HepG2 (cell line): ENCODE results near the gene PFAS. TPM values are rescaled to one million over a fixed set of nuclear protein-coding genes. Genes with fewer than 3 reads are reported as not detected.

Experiments
- ATM ChIP-seq: fragments of 450-650 bp; IDR thresholded peaks from 2 replicates; pipeline ENCODE4 v1.7.1; 2017; ENCODE audit warnings: mild to moderate bottlenecking, borderline replicate concordance
- EP300 ChIP-seq, 3 experiments: sonication (generic) in 1 of 3; formaldehyde crosslinking in 1 of 3; IDR thresholded peaks; 2 replicates each; pipeline versions ENCODE4 v1.5.1 to v1.6.1; 2011 to 2020; ENCODE audit warnings: low read depth in 2 of 3, low read length in 2 of 3, borderline replicate concordance in 1 of 3, improper control_type of control experiment in 1 of 3, mild to moderate bottlenecking in 1 of 3, missing genetic modification reagents in 1 of 3, moderate library complexity in 1 of 3
- ERF ChIP-seq: IDR thresholded peaks from 2 replicates; pipeline ENCODE4 v1.6.1; 2018; ENCODE audit warnings: missing biosample characterization, missing genetic modification reagents
- HNRNPK ChIP-seq: fragments of 200-400 bp; formaldehyde crosslinking; IDR thresholded peaks from 2 replicates; pipeline ENCODE4 v1.6.1; 2018; ENCODE audit warnings: low read length, low read depth, moderate library complexity, mild to moderate bottlenecking; ENCODE audit not compliant: poor library complexity, severe bottlenecking
- KMT2B ChIP-seq: IDR thresholded peaks from 2 replicates; pipeline ENCODE4 v1.6.1; 2016; ENCODE audit warnings: missing genetic modification reagents, missing compliant biosample characterization
- MED1 ChIP-seq: sonication (generic); formaldehyde crosslinking; IDR thresholded peaks from 2 replicates; pipeline ENCODE4 v1.4.0; 2020; ENCODE audit warnings: missing genetic modification reagents
- MXD4 ChIP-seq: IDR thresholded peaks from 2 replicates; pipeline ENCODE4 v1.6.1; 2016; ENCODE audit warnings: mild to moderate bottlenecking, missing biosample characterization, missing genetic modification reagents
- PHF20 ChIP-seq: sonication (generic); formaldehyde crosslinking; IDR thresholded peaks from 2 replicates; pipeline ENCODE4 v1.5.0; 2020; ENCODE audit warnings: mild to moderate bottlenecking, missing genetic modification reagents
- PPARG ChIP-seq: conservative IDR thresholded peaks from 2 replicates; pipeline ENCODE4 v1.6.1; 2016; ENCODE audit warnings: missing biosample characterization, missing genetic modification reagents
- SALL2 ChIP-seq: sonication (generic); formaldehyde crosslinking; IDR thresholded peaks from 2 replicates; pipeline ENCODE4 v1.8.1; 2023; ENCODE audit warnings: mild to moderate bottlenecking, missing genetic modification reagents, inconsistent platforms
- SNAI1 ChIP-seq: sonication (generic); formaldehyde crosslinking; IDR thresholded peaks from 2 replicates; pipeline ENCODE4 v1.5.0; 2020; ENCODE audit warnings: mild to moderate bottlenecking, missing genetic modification reagents, borderline replicate concordance
- TARDBP ChIP-seq: sonication (generic); formaldehyde crosslinking; IDR thresholded peaks from 2 replicates; pipeline ENCODE4 v1.8.0; 2022; ENCODE audit warnings: mild to moderate bottlenecking, missing genetic modification reagents
- ZKSCAN5 ChIP-seq: sonication (generic); formaldehyde crosslinking; IDR thresholded peaks from 2 replicates; pipeline ENCODE4 v1.5.1; 2020; ENCODE audit warnings: mild to moderate bottlenecking, missing genetic modification reagents
- ZNF326 ChIP-seq: sonication (generic); formaldehyde crosslinking; IDR thresholded peaks from 2 replicates; pipeline ENCODE4 v1.4.0; 2020; ENCODE audit warnings: missing genetic modification reagents, borderline replicate concordance
- ZNF33B ChIP-seq: sonication (generic); formaldehyde crosslinking; IDR thresholded peaks from 2 replicates; pipeline ENCODE4 v1.5.1; 2020; ENCODE audit warnings: mild to moderate bottlenecking, missing genetic modification reagents
- ZNF543 ChIP-seq: sonication (generic); formaldehyde crosslinking; IDR thresholded peaks from 2 replicates; pipeline ENCODE4 v1.4.0; 2020; ENCODE audit warnings: mild to moderate bottlenecking, missing genetic modification reagents
- ZNF747 ChIP-seq: sonication (generic); formaldehyde crosslinking; IDR thresholded peaks from 2 replicates; pipeline ENCODE4 v1.8.1; 2023; ENCODE audit warnings: missing genetic modification reagents, mild to moderate bottlenecking, borderline replicate concordance
- polyA plus RNA-seq, 8 experiments: library from polyadenylated mRNA; depleted of rRNA in 3 of 8; stranded (reverse) in 7 of 8; unstranded in 1 of 8; fragments of >200 nt; fragmentation: Illumina TruSeq in 4 of 8; extraction: Trizol in 4 of 8; gene quantifications; 2 replicates each; pipeline versions ENCODE4 v1.2.1 to v1.2.3, GENCODE V29; 2011 to 2016; ENCODE audit warnings: low read depth in 4 of 8, missing spikeins in 1 of 8, mixed read lengths in 1 of 8; ENCODE audit not compliant: insufficient read depth in 1 of 8
- total RNA-seq, 5 experiments: library from RNA; depleted of rRNA; stranded (reverse); fragments of >200 nt; fragmentation: Illumina TruSeq; extraction: Trizol; gene quantifications; 2 replicates each; pipeline ENCODE4 v1.2.3, GENCODE V29; 2016; ENCODE audit warnings: low read depth in 1 of 5
- TF ChIP-seq, protein P1 (sequence below): sonication (generic); formaldehyde crosslinking; IDR thresholded peaks from 2 replicates; pipeline ENCODE4 v1.4.0; 2020; ENCODE audit warnings: missing genetic modification reagents
- TF ChIP-seq, protein P2 (sequence below): sonication (generic); formaldehyde crosslinking; IDR thresholded peaks from 2 replicates; pipeline ENCODE4 v1.4.0; 2020; ENCODE audit warnings: mild to moderate bottlenecking, low read depth, missing genetic modification reagents
- TF ChIP-seq, protein P3 (sequence below): IDR thresholded peaks from 2 replicates; pipeline ENCODE4 v1.6.1; 2018; ENCODE audit warnings: missing genetic modification reagents

The PFAS gene
- total and polyA plus RNA-seq, 2 of the 13 experiments (the other 11 are each of a cell fraction or from before 2014, with no cell fraction given): 49.4 to 58.2 TPM

DNA sequence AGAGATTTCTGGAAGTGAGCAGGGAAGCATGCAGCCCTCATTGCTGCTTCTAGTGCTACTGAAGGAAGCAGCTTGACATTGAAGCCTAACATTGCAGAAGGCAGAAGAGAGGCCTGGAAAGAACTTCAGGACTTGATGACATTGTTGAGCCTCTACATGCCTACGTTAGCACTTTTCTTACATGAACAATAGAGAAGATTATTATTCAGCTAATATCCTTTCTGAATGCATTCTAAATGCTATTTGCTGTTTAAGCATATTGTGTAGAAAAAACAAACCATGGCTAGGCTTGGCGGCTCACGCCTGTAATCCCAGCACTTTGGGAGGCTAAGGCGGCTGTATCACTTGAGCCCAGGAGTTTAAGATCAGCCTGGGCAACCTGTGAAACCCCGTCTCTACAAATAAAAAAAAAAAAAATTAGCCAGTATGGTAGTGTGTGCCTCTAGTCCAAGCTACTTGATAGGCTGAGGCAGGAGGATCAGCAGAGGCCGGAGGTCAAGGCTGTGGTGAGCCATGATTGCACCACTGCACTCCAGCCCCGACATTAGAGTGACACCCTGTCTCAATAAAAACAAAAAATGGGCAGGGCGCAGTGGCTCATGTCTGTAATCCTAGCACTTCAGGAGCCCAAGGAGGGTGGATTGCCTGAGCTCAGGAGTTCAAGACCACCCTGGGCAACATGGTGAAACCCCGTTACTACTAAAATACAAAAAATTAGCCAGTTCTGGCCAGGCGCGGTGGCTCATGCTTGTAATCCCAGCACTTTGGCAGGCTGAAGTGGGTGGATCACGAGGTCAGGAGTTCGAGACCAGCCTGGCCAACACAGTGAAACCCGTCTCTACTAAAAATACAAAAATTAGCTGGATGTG, 36.5 kb upstream of the PFAS start (continued):
- no peak for TF ChIP-seq ZNF326 (CRISPR knock-in tag)
- TF ChIP-seq PPARG (CRISPR knock-in tag): no peak; the same call in 1 of the 2 replicates
- TF ChIP-seq TARDBP (CRISPR knock-in tag): no peak
- TF ChIP-seq ATM: no peak
- no peak for TF ChIP-seq ZNF33B (CRISPR knock-in tag)
- TF ChIP-seq ERF: 0 out of 2 replicates have a peak, but pooled peaks have one; percentile 27
- no peak for TF ChIP-seq HNRNPK
- TF ChIP-seq, protein P1, sequence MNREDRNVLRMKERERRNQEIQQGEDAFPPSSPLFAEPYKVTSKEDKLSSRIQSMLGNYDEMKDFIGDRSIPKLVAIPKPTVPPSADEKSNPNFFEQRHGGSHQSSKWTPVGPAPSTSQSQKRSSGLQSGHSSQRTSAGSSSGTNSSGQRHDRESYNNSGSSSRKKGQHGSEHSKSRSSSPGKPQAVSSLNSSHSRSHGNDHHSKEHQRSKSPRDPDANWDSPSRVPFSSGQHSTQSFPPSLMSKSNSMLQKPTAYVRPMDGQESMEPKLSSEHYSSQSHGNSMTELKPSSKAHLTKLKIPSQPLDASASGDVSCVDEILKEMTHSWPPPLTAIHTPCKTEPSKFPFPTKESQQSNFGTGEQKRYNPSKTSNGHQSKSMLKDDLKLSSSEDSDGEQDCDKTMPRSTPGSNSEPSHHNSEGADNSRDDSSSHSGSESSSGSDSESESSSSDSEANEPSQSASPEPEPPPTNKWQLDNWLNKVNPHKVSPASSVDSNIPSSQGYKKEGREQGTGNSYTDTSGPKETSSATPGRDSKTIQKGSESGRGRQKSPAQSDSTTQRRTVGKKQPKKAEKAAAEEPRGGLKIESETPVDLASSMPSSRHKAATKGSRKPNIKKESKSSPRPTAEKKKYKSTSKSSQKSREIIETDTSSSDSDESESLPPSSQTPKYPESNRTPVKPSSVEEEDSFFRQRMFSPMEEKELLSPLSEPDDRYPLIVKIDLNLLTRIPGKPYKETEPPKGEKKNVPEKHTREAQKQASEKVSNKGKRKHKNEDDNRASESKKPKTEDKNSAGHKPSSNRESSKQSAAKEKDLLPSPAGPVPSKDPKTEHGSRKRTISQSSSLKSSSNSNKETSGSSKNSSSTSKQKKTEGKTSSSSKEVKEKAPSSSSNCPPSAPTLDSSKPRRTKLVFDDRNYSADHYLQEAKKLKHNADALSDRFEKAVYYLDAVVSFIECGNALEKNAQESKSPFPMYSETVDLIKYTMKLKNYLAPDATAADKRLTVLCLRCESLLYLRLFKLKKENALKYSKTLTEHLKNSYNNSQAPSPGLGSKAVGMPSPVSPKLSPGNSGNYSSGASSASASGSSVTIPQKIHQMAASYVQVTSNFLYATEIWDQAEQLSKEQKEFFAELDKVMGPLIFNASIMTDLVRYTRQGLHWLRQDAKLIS (CRISPR knock-in tag): no peak
- TF ChIP-seq SALL2 (CRISPR knock-in tag): no peak
- TF ChIP-seq MED1: peak; percentile 87
- peak in 1 of 2 experiments; percentile 59; a peak in 2 of 4 replicates for TF ChIP-seq EP300 (IDR thresholded peaks at IDR 0.05; ENCODE audit: low read depth in 2 of 2, low read length in 2 of 2)
- TF ChIP-seq EP300 (CRISPR knock-in tag; IDR thresholded peaks at IDR 0.05; ENCODE audit: borderline replicate concordance): no peak; the same call in 1 of the 2 replicates
- no peak for TF ChIP-seq ZNF747 (CRISPR knock-in tag)
- no peak for TF ChIP-seq KMT2B (CRISPR knock-in tag)
- TF ChIP-seq, protein P2, sequence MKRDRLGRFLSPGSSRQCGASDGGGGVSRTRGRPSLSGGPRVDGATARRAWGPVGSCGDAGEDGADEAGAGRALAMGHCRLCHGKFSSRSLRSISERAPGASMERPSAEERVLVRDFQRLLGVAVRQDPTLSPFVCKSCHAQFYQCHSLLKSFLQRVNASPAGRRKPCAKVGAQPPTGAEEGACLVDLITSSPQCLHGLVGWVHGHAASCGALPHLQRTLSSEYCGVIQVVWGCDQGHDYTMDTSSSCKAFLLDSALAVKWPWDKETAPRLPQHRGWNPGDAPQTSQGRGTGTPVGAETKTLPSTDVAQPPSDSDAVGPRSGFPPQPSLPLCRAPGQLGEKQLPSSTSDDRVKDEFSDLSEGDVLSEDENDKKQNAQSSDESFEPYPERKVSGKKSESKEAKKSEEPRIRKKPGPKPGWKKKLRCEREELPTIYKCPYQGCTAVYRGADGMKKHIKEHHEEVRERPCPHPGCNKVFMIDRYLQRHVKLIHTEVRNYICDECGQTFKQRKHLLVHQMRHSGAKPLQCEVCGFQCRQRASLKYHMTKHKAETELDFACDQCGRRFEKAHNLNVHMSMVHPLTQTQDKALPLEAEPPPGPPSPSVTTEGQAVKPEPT (CRISPR knock-in tag): no peak
- no peak for TF ChIP-seq MXD4 (CRISPR knock-in tag)
- TF ChIP-seq, protein P3, sequence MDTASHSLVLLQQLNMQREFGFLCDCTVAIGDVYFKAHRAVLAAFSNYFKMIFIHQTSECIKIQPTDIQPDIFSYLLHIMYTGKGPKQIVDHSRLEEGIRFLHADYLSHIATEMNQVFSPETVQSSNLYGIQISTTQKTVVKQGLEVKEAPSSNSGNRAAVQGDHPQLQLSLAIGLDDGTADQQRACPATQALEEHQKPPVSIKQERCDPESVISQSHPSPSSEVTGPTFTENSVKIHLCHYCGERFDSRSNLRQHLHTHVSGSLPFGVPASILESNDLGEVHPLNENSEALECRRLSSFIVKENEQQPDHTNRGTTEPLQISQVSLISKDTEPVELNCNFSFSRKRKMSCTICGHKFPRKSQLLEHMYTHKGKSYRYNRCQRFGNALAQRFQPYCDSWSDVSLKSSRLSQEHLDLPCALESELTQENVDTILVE (CRISPR knock-in tag): no peak
- no peak for TF ChIP-seq ZKSCAN5 (CRISPR knock-in tag)
- TF ChIP-seq SNAI1: peak; percentile 52; the same call in 1 of the 2 replicates
- no peak for TF ChIP-seq PHF20 (CRISPR knock-in tag)
- no peak for TF ChIP-seq ZNF543 (CRISPR knock-in tag)
